CD1c-positive myeloid dendritic cell (primary cell): ENCODE results near the gene RAG2.
A peak's percentile ranks its signal among the peaks of the same experiment; 100 is the strongest.
"Not testable (repeated sequence)": the region's sequence is repeated elsewhere in the genome, so short reads cannot be mapped to it uniquely, and the experiment has no call there.

Experiments used
- DNase-seq: peaks from one replicate; pipeline ENCODE4 v3.0.0-alpha.2; 2016; ENCODE audit errors: extremely low spot score

Gene RAG2

GRCh38 chr11:36600180-36600579 lies 2.1 kb upstream of the RAG2 start:
- no peak for DNase-seq

GRCh38 chr11:36596880-36597279 lies 1.2 kb downstream of the RAG2 start:
- no peak for DNase-seq

GRCh38 chr11:36594316-36594989 lies 3.6 kb downstream of the RAG2 start, which contains the start of gene IFTAP:
Gene IFTAP (plus strand): TSS chr11:36594502. CDS start chr11:36610104, 15,602 bp downstream.
- peak; percentile 76 for DNase-seq

GRCh38 chr11:36591433-36591832 lies 6.6 kb downstream of the RAG2 start:
- DNase-seq: no peak

GRCh38 chr11:36590513-36590912 lies 7.5 kb downstream of the RAG2 start:
- no peak for DNase-seq

GRCh38 chr11:36588099-36588498 lies 9.9 kb downstream of the RAG2 start:
- no peak for DNase-seq

GRCh38 chr11:36586543-36586942 lies 11.5 kb downstream of the RAG2 start:
- peak; percentile 19 for DNase-seq

- DNase-seq: no peak
These were observed 14.4 kb downstream of the RAG2 start for GRCh38 chr11:36583667-36584066.

GRCh38 chr11:36581536-36581935 lies 16.5 kb downstream of the RAG2 start:
- DNase-seq: no peak

GRCh38 chr11:36578458-36578857 lies 19.6 kb downstream of the RAG2 start:
- DNase-seq: no peak

- no peak for DNase-seq
These were observed 20.2 kb downstream of the RAG2 start for GRCh38 chr11:36577859-36578258.

GRCh38 chr11:36577373-36577772 lies 20.7 kb downstream of the RAG2 start:
- no peak for DNase-seq

- no peak for DNase-seq
These were observed 23.6 kb downstream of the RAG2 start for GRCh38 chr11:36574486-36574885.

- DNase-seq: no peak
These were observed 28.9 kb downstream of the RAG2 start for GRCh38 chr11:36569095-36569494.

GRCh38 chr11:36567694-36568093 lies 30.3 kb downstream of the RAG2 start, which contains the start of gene RAG1:
Gene RAG1 (plus strand): TSS chr11:36568007. CDS start chr11:36573305, 5,298 bp downstream.
- no peak for DNase-seq

- DNase-seq: no peak
These were observed 31.5 kb downstream of the RAG2 start for GRCh38 chr11:36566407-36567053.

- DNase-seq: no peak
These were observed 32.9 kb downstream of the RAG2 start for GRCh38 chr11:36565031-36565610.

GRCh38 chr11:36564376-36565030 lies 33.5 kb downstream of the RAG2 start:
- DNase-seq: peak; percentile 61

GRCh38 chr11:36558571-36559413 lies 39.2 kb downstream of the RAG2 start:
- DNase-seq: no peak

GRCh38 chr11:36557991-36558390 lies 40.0 kb downstream of the RAG2 start:
- DNase-seq: no peak

- not testable (repeated sequence) for DNase-seq
These were observed 40.6 kb downstream of the RAG2 start for GRCh38 chr11:36557390-36557789.
